Body of pancreas (tissue), 4 donors: ENCODE data around the gene PCDH9.

ENCODE experiments used
- POLR2A ChIP-seq, 3 donors: fragments of 450-650 bp; IDR thresholded peaks; one replicate each; pipeline ENCODE4 v1.6.1; 2016; ENCODE audit warnings: antibody characterized with exemption in 3 of 3, mild to moderate bottlenecking in 2 of 3
- TF ChIP-seq, protein P1 (sequence below), 7 experiments: fragments of 450-650 bp in 4 of 7; fragments of 200-600 bp in 3 of 7; sonication (generic) in 3 of 7; IDR thresholded peaks; one replicate each; pipeline ENCODE4 v1.5.1; 2016 to 2019; ENCODE audit warnings: antibody characterized with exemption in 7 of 7

DNA sequence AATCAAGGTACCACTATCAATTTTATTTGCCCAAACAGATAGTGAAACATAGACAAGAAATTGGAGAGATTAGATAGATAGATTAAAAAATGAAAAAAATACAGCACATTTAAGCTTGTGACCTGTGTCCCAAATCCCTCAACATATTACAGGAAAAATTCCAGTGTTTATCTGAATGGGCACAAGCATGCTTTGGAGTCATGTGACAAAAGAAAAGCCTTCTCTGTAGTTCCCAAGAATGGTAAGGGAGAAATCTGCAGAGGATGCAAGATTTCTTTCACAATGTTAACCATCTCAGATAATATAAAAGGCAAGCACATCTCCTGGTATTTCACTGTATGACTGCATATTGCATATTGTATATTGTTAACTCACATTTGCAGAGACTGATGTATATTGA, 168.0 kb downstream of the PCDH9 start:
- TF ChIP-seq, protein P1, sequence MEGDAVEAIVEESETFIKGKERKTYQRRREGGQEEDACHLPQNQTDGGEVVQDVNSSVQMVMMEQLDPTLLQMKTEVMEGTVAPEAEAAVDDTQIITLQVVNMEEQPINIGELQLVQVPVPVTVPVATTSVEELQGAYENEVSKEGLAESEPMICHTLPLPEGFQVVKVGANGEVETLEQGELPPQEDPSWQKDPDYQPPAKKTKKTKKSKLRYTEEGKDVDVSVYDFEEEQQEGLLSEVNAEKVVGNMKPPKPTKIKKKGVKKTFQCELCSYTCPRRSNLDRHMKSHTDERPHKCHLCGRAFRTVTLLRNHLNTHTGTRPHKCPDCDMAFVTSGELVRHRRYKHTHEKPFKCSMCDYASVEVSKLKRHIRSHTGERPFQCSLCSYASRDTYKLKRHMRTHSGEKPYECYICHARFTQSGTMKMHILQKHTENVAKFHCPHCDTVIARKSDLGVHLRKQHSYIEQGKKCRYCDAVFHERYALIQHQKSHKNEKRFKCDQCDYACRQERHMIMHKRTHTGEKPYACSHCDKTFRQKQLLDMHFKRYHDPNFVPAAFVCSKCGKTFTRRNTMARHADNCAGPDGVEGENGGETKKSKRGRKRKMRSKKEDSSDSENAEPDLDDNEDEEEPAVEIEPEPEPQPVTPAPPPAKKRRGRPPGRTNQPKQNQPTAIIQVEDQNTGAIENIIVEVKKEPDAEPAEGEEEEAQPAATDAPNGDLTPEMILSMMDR (IDR thresholded peaks at IDR 0.05): no peak
- TF ChIP-seq POLR2A (IDR thresholded peaks at IDR 0.05): no peak
